CD14-positive monocyte (primary cell): ENCODE results near the gene ACTN4. TPM values are rescaled to one million over a fixed set of nuclear protein-coding genes. Genes with fewer than 3 reads are reported as not detected.

ENCODE experiments used
- DNase-seq, 3 donors: peaks; one replicate each; pipeline ENCODE4 v3.0.0-alpha.2; 2011 to 2022
- H2AFZ ChIP-seq: 2 replicates; pipeline ENCODE4 v1.6.0; 2012; ENCODE audit warnings: mild to moderate bottlenecking, low read depth, low read length, inconsistent platforms; ENCODE audit not compliant: insufficient read depth, poor library complexity, severe bottlenecking
- H3K27ac ChIP-seq, 2 donors: 1 replicate in 1 of 2; 2 replicates in 1 of 2; pipeline ENCODE4 v1.5.1; 2012 to 2013; ENCODE audit warnings: low read length in 2 of 2, control low read depth in 1 of 2, inconsistent platforms in 1 of 2, low read depth in 1 of 2, mild to moderate bottlenecking in 1 of 2
- H3K27me3 ChIP-seq, 2 donors: one replicate each; pipeline versions ENCODE4 v1.6.0 to v1.6.1; 2011 to 2013; ENCODE audit warnings: low read length in 2 of 2; ENCODE audit not compliant: control insufficient read depth in 2 of 2, insufficient read depth in 2 of 2
- H3K36me3 ChIP-seq, 2 donors: replicated peaks in 1 of 2; 1 replicate in 1 of 2; 2 replicates in 1 of 2; pipeline versions ENCODE4 v1.5.1 to v1.6.1; 2012 to 2013; ENCODE audit warnings: low read length in 2 of 2, control low read depth in 1 of 2, inconsistent platforms in 1 of 2, mild to moderate bottlenecking in 1 of 2; ENCODE audit not compliant: insufficient read depth in 2 of 2, control insufficient read depth in 1 of 2
- H3K4me1 ChIP-seq, 2 donors: 1 replicate in 1 of 2; 2 replicates in 1 of 2; pipeline versions ENCODE4 v1.5.1 to v1.6.1; 2012 to 2013; ENCODE audit warnings: low read length in 2 of 2, control low read depth in 1 of 2, inconsistent platforms in 1 of 2, mild to moderate bottlenecking in 1 of 2, moderate library complexity in 1 of 2; ENCODE audit not compliant: insufficient read depth in 2 of 2, control insufficient read depth in 1 of 2
- H3K4me2 ChIP-seq: replicated peaks from 2 replicates; pipeline ENCODE3; 2012; ENCODE audit warnings: low read length, moderate library complexity, mild to moderate bottlenecking; ENCODE audit not compliant: poor library complexity, severe bottlenecking; ENCODE audit errors: extremely low read depth
- H3K4me3 ChIP-seq, 3 experiments: fragments of 200-600 bp in 1 of 3; sonication (generic) in 1 of 3; replicated peaks in 1 of 3; 1 replicate in 2 of 3; 2 replicates in 1 of 3; pipeline ENCODE4 v1.5.1; 2011 to 2013; ENCODE audit warnings: low read length in 3 of 3, mild to moderate bottlenecking in 3 of 3, control low read depth in 2 of 3, low read depth in 2 of 3, inconsistent platforms in 1 of 3, moderate library complexity in 1 of 3
- H3K79me2 ChIP-seq: 2 replicates; pipeline ENCODE4 v1.6.0; 2012; ENCODE audit warnings: mild to moderate bottlenecking, control low read depth, inconsistent platforms, low read length, moderate library complexity; ENCODE audit not compliant: insufficient read depth
- H3K9ac ChIP-seq: 2 replicates; pipeline ENCODE4 v1.6.0; 2017; ENCODE audit warnings: low read length, mild to moderate bottlenecking; ENCODE audit not compliant: insufficient read depth, poor library complexity, severe bottlenecking
- H3K9me3 ChIP-seq, 2 donors: replicated peaks in 1 of 2; 1 replicate in 1 of 2; 2 replicates in 1 of 2; pipeline versions ENCODE4 v1.5.1 to v1.6.1; 2012 to 2013; ENCODE audit warnings: low read length in 2 of 2, control low read depth in 1 of 2; ENCODE audit not compliant: control insufficient read depth in 1 of 2, insufficient read depth in 1 of 2
- H4K20me1 ChIP-seq: 2 replicates; pipeline ENCODE4 v1.6.0; 2012; ENCODE audit warnings: mild to moderate bottlenecking, low read length, control low read depth, moderate library complexity; ENCODE audit not compliant: insufficient read depth
- H3K27ac Mint-ChIP-seq, 7 donors: one replicate each; pipeline ENCODE4 v1.8.0; 2020; ENCODE audit warnings: mild to moderate bottlenecking in 7 of 7, mixed read lengths in 7 of 7, moderate library complexity in 6 of 7, inconsistent platforms in 2 of 7
- H3K27me3 Mint-ChIP-seq, 3 donors: one replicate each; pipeline ENCODE4 v1.8.0; 2021 to 2022; ENCODE audit warnings: low read depth in 3 of 3, mild to moderate bottlenecking in 3 of 3, mixed read lengths in 3 of 3, moderate library complexity in 3 of 3, inconsistent platforms in 1 of 3
- H3K36me3 Mint-ChIP-seq, 2 donors: one replicate each; pipeline ENCODE4 v1.8.0; 2020; ENCODE audit warnings: mixed read lengths in 2 of 2, inconsistent platforms in 1 of 2, mild to moderate bottlenecking in 1 of 2
- H3K4me1 Mint-ChIP-seq: one replicate; pipeline ENCODE4 v1.8.0; 2020; ENCODE audit warnings: mild to moderate bottlenecking, mixed read lengths
- H3K4me3 Mint-ChIP-seq, 2 donors: one replicate each; pipeline ENCODE4 v1.8.0; 2020; ENCODE audit warnings: mild to moderate bottlenecking in 2 of 2, mixed read lengths in 2 of 2, moderate library complexity in 1 of 2
- H3K9me3 Mint-ChIP-seq, 7 donors: one replicate each; pipeline ENCODE4 v1.8.0; 2020 to 2022; ENCODE audit warnings: mixed read lengths in 7 of 7, mild to moderate bottlenecking in 6 of 7, moderate library complexity in 6 of 7, inconsistent platforms in 2 of 7
- WGBS: methylation state at CpG from one replicate; pipeline ENCODE4 v1.1.5; 2013; ENCODE audit warnings: missing lambda C conversion rate; ENCODE audit not compliant: insufficient coverage; 5-methylcytosine and 5-hydroxymethylcytosine counted together
- intact Hi-C, 2 donors: fragments of 100-400 bp; cut with micrococcal nuclease; formaldehyde crosslinking; loops; one replicate each; pipeline versions ENCODE4 v1.15.0 to v1.15.1; 2023
- polyA plus RNA-seq, 3 donors: library from polyadenylated mRNA; depleted of rRNA in 1 of 3; unstranded in 2 of 3; stranded (reverse) in 1 of 3; fragments of 300-500 nt in 2 of 3; fragments of >200 nt in 1 of 3; fragmentation: Illumina TruSeq in 2 of 3; gene quantifications; 1 replicate in 2 of 3; 2 replicates in 1 of 3; pipeline ENCODE4 v1.2.3, GENCODE V29; 2012 to 2021
- TF ChIP-seq, protein P1 (sequence below): fragments of 200-600 bp; IDR thresholded peaks from one replicate; pipeline ENCODE4 v1.8.0; 2022; ENCODE audit warnings: antibody characterized with exemption, mild to moderate bottlenecking

ACTN4 gene
- polyA plus RNA-seq, 3 donors = 8.4 to 177 (median 16.0) TPM

DNA sequence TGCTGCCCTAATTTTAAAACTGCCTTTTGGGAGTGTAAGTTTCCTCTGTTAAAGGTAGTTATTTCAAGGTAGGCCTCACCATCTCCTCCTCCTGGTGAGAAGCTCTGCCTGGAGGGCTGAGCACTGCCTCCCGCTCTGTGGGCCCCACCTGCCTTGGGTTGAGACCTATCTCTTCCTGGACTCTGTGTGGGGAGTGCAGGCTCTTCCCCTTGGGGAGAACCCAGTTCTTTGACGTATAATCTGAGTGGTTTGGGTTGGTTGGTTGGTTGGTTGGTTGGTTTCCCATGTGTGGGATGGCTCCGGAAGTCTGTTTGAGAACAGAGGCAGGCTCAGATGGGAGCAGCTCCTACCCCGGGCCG is 39.1 kb downstream of the ACTN4 start:
- Histone ChIP-seq H3K9ac (no peak overlapping the region), H3K4me2 (peak overlapping the region; percentile 10), H3K4me3 (peak overlapping the region in 1 of 3 experiments; percentile 13), H3K4me1 (peaks cover 87 to 97% of the 10 kb centered on the region in 2 donors), H2AFZ (no peak overlapping the region), H3K9me3 (no peaks in the 10 kb centered on the region), H3K36me3 (no peaks in the 10 kb centered on the region), H4K20me1 (no peaks in the 10 kb centered on the region), H3K27ac (peak overlapping the region; percentile 20 to 98), H3K27me3 (no peaks in the 10 kb centered on the region), H3K79me2 (peaks cover 98% of the 10 kb centered on the region)
- Mint-ChIP-seq H3K27me3 (no peaks in the 10 kb centered on the region), H3K27ac (peak overlapping the region; percentile 42 to 99 (median 96)), H3K9me3 (no peaks in the 10 kb centered on the region), H3K36me3 (peaks cover 9 to 19% of the 10 kb centered on the region in 2 donors), H3K4me3 (peak overlapping the region in 1 of 2 donors; percentile 51), H3K4me1 (peaks cover 93% of the 10 kb centered on the region)
- TF ChIP-seq, protein P1, sequence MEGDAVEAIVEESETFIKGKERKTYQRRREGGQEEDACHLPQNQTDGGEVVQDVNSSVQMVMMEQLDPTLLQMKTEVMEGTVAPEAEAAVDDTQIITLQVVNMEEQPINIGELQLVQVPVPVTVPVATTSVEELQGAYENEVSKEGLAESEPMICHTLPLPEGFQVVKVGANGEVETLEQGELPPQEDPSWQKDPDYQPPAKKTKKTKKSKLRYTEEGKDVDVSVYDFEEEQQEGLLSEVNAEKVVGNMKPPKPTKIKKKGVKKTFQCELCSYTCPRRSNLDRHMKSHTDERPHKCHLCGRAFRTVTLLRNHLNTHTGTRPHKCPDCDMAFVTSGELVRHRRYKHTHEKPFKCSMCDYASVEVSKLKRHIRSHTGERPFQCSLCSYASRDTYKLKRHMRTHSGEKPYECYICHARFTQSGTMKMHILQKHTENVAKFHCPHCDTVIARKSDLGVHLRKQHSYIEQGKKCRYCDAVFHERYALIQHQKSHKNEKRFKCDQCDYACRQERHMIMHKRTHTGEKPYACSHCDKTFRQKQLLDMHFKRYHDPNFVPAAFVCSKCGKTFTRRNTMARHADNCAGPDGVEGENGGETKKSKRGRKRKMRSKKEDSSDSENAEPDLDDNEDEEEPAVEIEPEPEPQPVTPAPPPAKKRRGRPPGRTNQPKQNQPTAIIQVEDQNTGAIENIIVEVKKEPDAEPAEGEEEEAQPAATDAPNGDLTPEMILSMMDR = no peak
- DNase-seq = peak in 1 of 3 donors; percentile 39
- WGBS = no CpG with 5 or more reads among the region's 5 CpGs
- intact Hi-C loops = no loop called here

DNA sequence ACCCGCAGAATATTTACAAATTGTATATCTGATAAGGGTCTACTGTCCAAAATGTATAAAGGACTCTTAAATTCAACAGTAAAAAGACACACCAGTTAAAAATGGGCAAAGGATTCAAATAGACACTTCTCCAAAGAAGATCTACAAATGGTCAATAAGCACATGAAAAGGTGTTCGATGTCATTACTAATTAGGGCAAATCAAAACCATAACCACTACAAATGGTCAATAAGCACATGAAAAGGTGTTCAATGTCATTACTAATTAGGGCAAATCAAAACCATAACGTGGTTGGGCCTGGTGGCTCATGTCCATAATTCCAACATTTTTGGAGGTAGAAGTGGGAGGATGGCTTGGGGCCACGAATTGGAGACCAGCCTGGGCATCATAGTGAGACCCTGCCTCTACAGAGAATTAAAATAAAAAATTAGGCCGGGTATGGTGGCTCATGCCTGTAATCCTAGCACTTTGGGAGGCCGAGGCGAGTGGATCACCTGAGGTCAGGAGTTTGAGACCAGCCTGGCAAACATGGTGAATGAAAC is 40.5 kb downstream of the ACTN4 start:
- Histone ChIP-seq H3K4me1 (peaks cover 87 to 97% of the 10 kb centered on the region in 2 donors), H3K27ac (peak overlapping the region; percentile 74 to 98), H3K27me3 (no peaks in the 10 kb centered on the region), H3K4me3 (peak overlapping the region in 1 of 3 experiments; percentile 53), H3K4me2 (no peak overlapping the region), H3K36me3 (no peaks in the 10 kb centered on the region), H3K79me2 (peaks cover 98% of the 10 kb centered on the region), H2AFZ (no peak overlapping the region), H3K9me3 (no peaks in the 10 kb centered on the region), H3K9ac (no peak overlapping the region), H4K20me1 (peaks cover 12% of the 10 kb centered on the region)
- peaks cover 94% of the 10 kb centered on the region for H3K4me1 Mint-ChIP-seq
- DNase-seq = no peak
- 100% methylated on average over 1 of the region's 7 CpGs for WGBS
- peak overlapping the region; percentile 79 to 99 (median 88) for H3K27ac Mint-ChIP-seq
- intact Hi-C loops = no loop called here
- no peak overlapping the region for H3K4me3 Mint-ChIP-seq
- TF ChIP-seq, protein P1 = no peak
- no peaks in the 10 kb centered on the region for H3K27me3 Mint-ChIP-seq
- no peaks in the 10 kb centered on the region for H3K9me3 Mint-ChIP-seq
- peaks cover 11 to 12% of the 10 kb centered on the region in 2 donors for H3K36me3 Mint-ChIP-seq
